ENCODE data around the gene PPFIBP2.

The PPFIBP2 gene

DNA sequence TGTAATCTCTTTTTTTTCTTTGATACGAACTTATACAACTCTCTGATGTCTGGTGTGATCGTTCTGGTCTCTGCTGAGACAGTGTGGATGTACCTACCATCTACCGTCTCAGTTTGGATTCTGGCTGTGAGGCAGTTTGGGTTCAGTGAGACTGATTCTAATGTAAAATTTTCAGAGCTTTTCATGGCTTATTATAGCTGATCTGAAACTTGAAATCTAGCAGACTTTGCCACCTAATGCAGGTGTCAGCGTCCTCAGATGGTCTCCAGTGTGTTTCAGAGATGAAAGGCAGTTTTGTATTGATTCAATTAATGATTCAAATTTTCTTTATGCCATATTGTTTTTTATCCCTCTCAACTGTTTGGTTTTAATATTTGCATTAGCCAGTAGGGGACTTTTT lies 35.9 kb downstream of the PPFIBP2 start:
- TF ChIP-seq, protein P1, sequence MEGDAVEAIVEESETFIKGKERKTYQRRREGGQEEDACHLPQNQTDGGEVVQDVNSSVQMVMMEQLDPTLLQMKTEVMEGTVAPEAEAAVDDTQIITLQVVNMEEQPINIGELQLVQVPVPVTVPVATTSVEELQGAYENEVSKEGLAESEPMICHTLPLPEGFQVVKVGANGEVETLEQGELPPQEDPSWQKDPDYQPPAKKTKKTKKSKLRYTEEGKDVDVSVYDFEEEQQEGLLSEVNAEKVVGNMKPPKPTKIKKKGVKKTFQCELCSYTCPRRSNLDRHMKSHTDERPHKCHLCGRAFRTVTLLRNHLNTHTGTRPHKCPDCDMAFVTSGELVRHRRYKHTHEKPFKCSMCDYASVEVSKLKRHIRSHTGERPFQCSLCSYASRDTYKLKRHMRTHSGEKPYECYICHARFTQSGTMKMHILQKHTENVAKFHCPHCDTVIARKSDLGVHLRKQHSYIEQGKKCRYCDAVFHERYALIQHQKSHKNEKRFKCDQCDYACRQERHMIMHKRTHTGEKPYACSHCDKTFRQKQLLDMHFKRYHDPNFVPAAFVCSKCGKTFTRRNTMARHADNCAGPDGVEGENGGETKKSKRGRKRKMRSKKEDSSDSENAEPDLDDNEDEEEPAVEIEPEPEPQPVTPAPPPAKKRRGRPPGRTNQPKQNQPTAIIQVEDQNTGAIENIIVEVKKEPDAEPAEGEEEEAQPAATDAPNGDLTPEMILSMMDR (IDR thresholded peaks at IDR 0.05; ENCODE audit: low read depth, low read length), result no peak
- H3K4me3 ChIP-seq (ENCODE audit: low read depth, low read length), result no peak overlapping the region

DNA sequence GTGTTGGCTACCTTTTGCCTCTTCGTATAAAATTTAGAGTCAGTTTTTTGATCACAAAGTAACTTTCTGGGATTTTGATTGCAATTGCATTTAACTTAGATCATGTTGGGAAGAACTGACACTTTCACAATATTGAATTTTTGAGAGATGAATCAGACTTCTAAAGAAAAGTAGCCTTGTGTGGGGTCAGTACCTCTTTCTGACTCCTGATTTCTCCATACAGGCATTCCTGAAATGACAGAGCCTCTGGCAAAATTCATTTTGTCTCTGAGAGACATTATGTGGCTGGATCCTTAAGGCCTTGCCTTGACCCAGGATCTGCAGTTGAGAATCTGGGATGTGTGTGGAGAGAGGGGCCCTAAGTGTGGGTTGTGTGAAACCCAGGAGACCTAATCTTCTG lies 37.8 kb downstream of the PPFIBP2 start:
- TF ChIP-seq, protein P1 (IDR thresholded peaks at IDR 0.05; ENCODE audit: low read depth, low read length), result no peak
- no peak overlapping the region for H3K4me3 ChIP-seq (ENCODE audit: low read depth, low read length)

DNA sequence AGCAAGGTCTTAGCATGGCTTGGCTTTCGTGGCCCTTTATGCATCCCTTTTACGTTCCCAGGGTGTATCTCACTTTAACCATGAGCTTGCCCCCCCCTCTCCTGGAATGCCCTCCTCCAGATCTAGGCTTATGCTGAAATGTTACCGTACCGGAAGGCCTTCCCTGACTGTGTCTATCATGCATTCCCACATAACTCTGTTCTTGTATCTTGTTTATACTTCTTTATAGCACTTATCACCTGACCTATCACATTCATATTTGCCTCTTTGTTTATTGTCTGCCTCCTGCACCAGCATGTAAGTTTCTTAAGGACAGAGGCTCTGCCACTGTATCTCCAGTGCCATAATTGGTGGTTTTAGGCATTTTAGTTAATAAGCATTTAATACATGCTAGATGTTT lies 38.9 kb downstream of the PPFIBP2 start:
- H3K4me3 ChIP-seq (ENCODE audit: low read depth, low read length), result no peak overlapping the region
- TF ChIP-seq, protein P1 (IDR thresholded peaks at IDR 0.05; ENCODE audit: low read depth, low read length), result no peak

DNA sequence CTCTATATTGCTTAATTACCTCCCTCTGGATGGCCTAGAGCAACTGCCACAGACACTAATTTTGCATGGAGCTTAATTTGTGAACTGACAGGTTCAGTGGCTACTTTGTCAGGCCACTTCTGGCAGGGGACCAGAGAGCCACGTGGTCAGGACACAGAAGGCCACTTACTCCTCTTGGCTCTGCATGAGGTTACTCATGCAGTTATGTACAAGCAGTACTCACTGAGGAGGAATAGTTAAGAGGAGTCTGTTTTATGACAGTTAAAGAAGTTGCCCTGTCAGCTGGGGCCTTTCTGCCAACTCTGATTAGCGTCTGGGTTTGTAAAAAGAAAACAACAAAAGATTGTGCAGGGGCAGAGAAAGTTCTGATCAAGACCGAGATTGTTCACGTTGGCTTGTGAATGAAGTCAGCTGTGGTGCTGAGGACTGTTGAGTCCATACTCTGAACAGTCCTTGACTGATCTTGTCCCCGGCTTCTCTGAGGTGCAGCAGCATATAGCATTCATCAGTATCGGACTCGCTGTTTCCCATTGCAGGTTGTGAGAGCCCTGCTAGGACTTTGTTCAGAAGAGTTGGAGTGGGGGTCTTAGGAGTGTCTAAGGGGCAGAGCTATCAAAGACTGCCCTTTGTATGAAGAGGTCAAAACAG lies 41.4 kb downstream of the PPFIBP2 start:
- no peak overlapping the region for H3K4me3 ChIP-seq (ENCODE audit: low read depth, low read length)
- TF ChIP-seq, protein P1 (IDR thresholded peaks at IDR 0.05; ENCODE audit: low read depth, low read length), result no peak

DNA sequence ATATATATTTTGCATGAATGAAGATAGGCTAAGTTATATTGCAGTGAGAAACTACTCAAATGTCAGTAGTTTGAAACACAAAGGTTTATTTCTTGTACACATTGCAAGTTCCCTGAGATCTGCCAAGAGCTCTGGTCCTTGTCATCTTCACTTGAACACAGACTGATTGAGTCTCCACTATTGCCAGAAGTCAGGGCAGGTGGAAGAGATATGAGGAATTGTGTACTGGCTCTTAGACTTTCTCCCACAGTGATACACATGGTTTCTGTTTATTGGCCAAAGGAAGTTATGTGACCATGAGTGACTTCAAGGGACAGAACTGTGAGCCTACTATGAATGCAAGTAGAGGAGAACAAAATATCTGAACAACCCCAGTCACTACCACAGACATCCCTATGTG lies 44.2 kb downstream of the PPFIBP2 start:
- TF ChIP-seq, protein P1 (IDR thresholded peaks at IDR 0.05; ENCODE audit: low read depth, low read length), result no peak
- H3K4me3 ChIP-seq (ENCODE audit: low read depth, low read length), result no peak overlapping the region

DNA sequence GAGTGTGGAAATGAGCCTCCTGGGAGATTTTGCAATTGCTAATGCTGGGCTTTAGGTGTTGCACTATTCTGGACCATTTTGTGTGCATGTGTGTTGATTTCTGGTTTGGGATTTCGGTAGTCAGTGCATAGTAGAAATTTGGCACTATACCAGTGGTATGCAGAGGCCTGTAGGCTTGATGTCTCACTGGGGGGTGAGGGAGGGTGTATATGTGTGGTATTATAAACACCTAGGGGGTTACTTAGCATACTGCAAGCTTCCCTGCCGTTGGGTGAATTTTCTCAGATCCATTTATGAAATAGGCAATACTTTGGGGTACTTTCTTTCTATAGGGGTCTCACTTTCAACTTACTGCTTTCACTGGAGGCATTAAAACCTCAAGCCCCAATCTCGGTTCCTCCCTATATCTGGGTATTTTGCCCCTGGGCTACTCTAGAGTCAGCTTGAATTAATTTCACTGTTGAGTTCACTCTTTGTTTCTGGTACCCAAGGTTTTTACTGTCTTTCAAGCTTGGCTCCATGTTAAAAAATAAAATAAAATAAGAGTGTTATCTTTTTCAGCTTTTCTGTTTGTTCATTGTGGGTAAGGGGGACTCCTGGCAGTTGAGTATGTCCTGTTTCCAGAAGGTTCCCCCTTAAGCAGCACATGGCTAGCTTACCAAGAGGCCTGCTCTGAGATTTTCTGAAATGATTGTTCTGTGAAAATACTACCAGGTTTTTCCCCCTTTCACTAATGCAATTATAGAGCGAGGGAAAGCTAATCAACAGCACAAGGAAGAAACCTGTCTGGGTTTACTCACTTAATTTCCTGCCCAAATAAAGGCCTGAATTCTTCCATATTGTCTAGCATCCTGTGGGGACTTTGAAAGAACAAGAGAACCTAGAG lies 45.8 kb downstream of the PPFIBP2 start:
- H3K4me3 ChIP-seq (ENCODE audit: low read depth, low read length), result no peak overlapping the region
- TF ChIP-seq, protein P1 (IDR thresholded peaks at IDR 0.05; ENCODE audit: low read depth, low read length), result no peak

DNA sequence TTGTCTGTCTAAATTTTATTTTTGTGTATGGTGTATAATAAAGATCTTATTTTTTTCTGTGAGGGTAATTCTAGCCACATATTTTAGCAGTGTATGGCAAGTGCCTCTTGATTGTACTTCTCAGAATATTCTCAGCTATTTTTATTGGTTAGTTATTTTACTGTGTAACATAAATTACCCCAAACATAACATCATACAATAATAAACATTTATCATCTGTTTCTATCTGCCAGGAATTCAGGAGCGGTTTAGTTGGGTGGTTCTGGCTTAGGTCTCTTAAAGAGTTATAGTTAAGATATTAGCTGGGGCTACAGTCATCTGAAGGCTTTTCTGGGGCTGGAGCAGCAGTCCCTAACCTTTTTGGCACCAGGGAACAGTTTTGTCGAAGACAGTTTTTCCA lies 47.8 kb downstream of the PPFIBP2 start:
- TF ChIP-seq, protein P1 (IDR thresholded peaks at IDR 0.05; ENCODE audit: low read depth, low read length), result no peak
- H3K4me3 ChIP-seq (ENCODE audit: low read depth, low read length), result no peak overlapping the region

Data from WI38 (cell line).